ENCODE data around the gene APOB. TPM values are rescaled to one million over a fixed set of nuclear protein-coding genes. Genes with fewer than 3 reads are reported as not detected.

Gene APOB
- total RNA-seq, 1 donor, result under 0.01 TPM

- H3K79me2 ChIP-seq (ENCODE audit: insufficient read depth, low read length), result no peaks in the 10 kb centered on the region
- H3K27ac ChIP-seq (ENCODE audit: low read depth, low read length), result no peak overlapping the region
- no peak for DNase-seq (ENCODE audit: insufficient read length, low spot score, missing footprints)
- TF ChIP-seq CTCF (IDR thresholded peaks at IDR 0.05; ENCODE audit: extremely low read depth, low read depth, low read length), result no peak
- peaks cover 6% of the 10 kb centered on the region for H3K27me3 ChIP-seq (ENCODE audit: insufficient read depth, low read length)
- no peaks in the 10 kb centered on the region for H3K4me1 ChIP-seq (ENCODE audit: insufficient read depth, low read length)
- H4K20me1 ChIP-seq (ENCODE audit: insufficient read depth, low read length), result no peaks in the 10 kb centered on the region
- no peak overlapping the region for H3K4me2 ChIP-seq (ENCODE audit: insufficient read depth, low read length)
- no peak overlapping the region for H2AFZ ChIP-seq (ENCODE audit: low read length)
- H3K4me3 ChIP-seq (ENCODE audit: insufficient read depth, low read length), result no peak overlapping the region
- H3K9me3 ChIP-seq (ENCODE audit: low read depth, low read length), result no peaks in the 10 kb centered on the region
- H3K36me3 ChIP-seq (ENCODE audit: insufficient read depth, low read length), result no peaks in the 10 kb centered on the region
Measured at GRCh38 chr2:21041462-21041861, 2.4 kb downstream of the APOB start.

GRCh38 chr2:21040468-21041377 is 3.1 kb downstream of the APOB start:
- Histone ChIP-seq H3K27ac (ENCODE audit: low read depth, low read length) (no peak overlapping the region), H3K79me2 (ENCODE audit: insufficient read depth, low read length) (no peaks in the 10 kb centered on the region), H3K9me3 (ENCODE audit: low read depth, low read length) (no peaks in the 10 kb centered on the region), H3K4me2 (ENCODE audit: insufficient read depth, low read length) (no peak overlapping the region), H3K4me3 (ENCODE audit: insufficient read depth, low read length) (no peak overlapping the region), H2AFZ (ENCODE audit: low read length) (no peak overlapping the region), H3K27me3 (ENCODE audit: insufficient read depth, low read length) (peaks cover 6% of the 10 kb centered on the region), H3K4me1 (ENCODE audit: insufficient read depth, low read length) (no peaks in the 10 kb centered on the region), H4K20me1 (ENCODE audit: insufficient read depth, low read length) (no peaks in the 10 kb centered on the region), H3K36me3 (ENCODE audit: insufficient read depth, low read length) (no peaks in the 10 kb centered on the region)
- DNase-seq (ENCODE audit: insufficient read length, low spot score, missing footprints), result no peak
- TF ChIP-seq CTCF (IDR thresholded peaks at IDR 0.05; ENCODE audit: extremely low read depth, low read depth, low read length), result no peak

GRCh38 chr2:21039979-21040467 is 3.9 kb downstream of the APOB start:
- H3K9me3 ChIP-seq (ENCODE audit: low read depth, low read length), result no peaks in the 10 kb centered on the region
- H3K36me3 ChIP-seq (ENCODE audit: insufficient read depth, low read length), result no peaks in the 10 kb centered on the region
- peaks cover 6% of the 10 kb centered on the region for H3K27me3 ChIP-seq (ENCODE audit: insufficient read depth, low read length)
- H2AFZ ChIP-seq (ENCODE audit: low read length), result no peak overlapping the region
- no peaks in the 10 kb centered on the region for H4K20me1 ChIP-seq (ENCODE audit: insufficient read depth, low read length)
- H3K27ac ChIP-seq (ENCODE audit: low read depth, low read length), result no peak overlapping the region
- no peak for DNase-seq (ENCODE audit: insufficient read length, low spot score, missing footprints)
- no peak overlapping the region for H3K4me3 ChIP-seq (ENCODE audit: insufficient read depth, low read length)
- no peaks in the 10 kb centered on the region for H3K4me1 ChIP-seq (ENCODE audit: insufficient read depth, low read length)
- H3K4me2 ChIP-seq (ENCODE audit: insufficient read depth, low read length), result no peak overlapping the region
- TF ChIP-seq CTCF (IDR thresholded peaks at IDR 0.05; ENCODE audit: extremely low read depth, low read depth, low read length), result no peak
- H3K79me2 ChIP-seq (ENCODE audit: insufficient read depth, low read length), result no peaks in the 10 kb centered on the region

- no peak overlapping the region for H2AFZ ChIP-seq (ENCODE audit: low read length)
- no peak overlapping the region for H3K4me2 ChIP-seq (ENCODE audit: insufficient read depth, low read length)
- no peaks in the 10 kb centered on the region for H4K20me1 ChIP-seq (ENCODE audit: insufficient read depth, low read length)
- no peak overlapping the region for H3K4me3 ChIP-seq (ENCODE audit: insufficient read depth, low read length)
- DNase-seq (ENCODE audit: insufficient read length, low spot score, missing footprints), result no peak
- no peaks in the 10 kb centered on the region for H3K9me3 ChIP-seq (ENCODE audit: low read depth, low read length)
- no peak for TF ChIP-seq CTCF (IDR thresholded peaks at IDR 0.05; ENCODE audit: extremely low read depth, low read depth, low read length)
- H3K27me3 ChIP-seq (ENCODE audit: insufficient read depth, low read length), result peaks cover 6% of the 10 kb centered on the region
- no peak overlapping the region for H3K27ac ChIP-seq (ENCODE audit: low read depth, low read length)
- H3K36me3 ChIP-seq (ENCODE audit: insufficient read depth, low read length), result no peaks in the 10 kb centered on the region
- H3K79me2 ChIP-seq (ENCODE audit: insufficient read depth, low read length), result no peaks in the 10 kb centered on the region
- H3K4me1 ChIP-seq (ENCODE audit: insufficient read depth, low read length), result no peaks in the 10 kb centered on the region
Measured at GRCh38 chr2:21039080-21039556, 4.8 kb downstream of the APOB start.

Data from osteoblast (primary cell).